Thyroid gland (tissue), 4 donors: Measurements from ENCODE around the gene ATP2B1.

Experiments used
- CTCF ChIP-seq, 6 experiments: fragments of 200-600 bp in 3 of 6; fragments of 450-650 bp in 3 of 6; sonication (generic) in 3 of 6; IDR thresholded peaks; one replicate each; pipeline ENCODE4 v1.5.1; 2016 to 2019; ENCODE audit warnings: antibody characterized with exemption in 6 of 6, mild to moderate bottlenecking in 2 of 6, inconsistent platforms in 1 of 6, moderate library complexity in 1 of 6
- POLR2A ChIP-seq, 2 donors: fragments of 450-650 bp; IDR thresholded peaks; one replicate each; pipeline ENCODE4 v1.6.1; 2017; ENCODE audit warnings: antibody characterized with exemption in 2 of 2, mild to moderate bottlenecking in 2 of 2, moderate library complexity in 1 of 2

GRCh38 chr12:89547101-89547500, 161.5 kb downstream of the ATP2B1 start:
- TF ChIP-seq POLR2A (IDR thresholded peaks at IDR 0.05) (no peak), CTCF (IDR thresholded peaks at IDR 0.05) (no peak)
